Coronary artery (tissue), 2 donors: ENCODE results near the gene AFF1.
A peak's percentile ranks its signal among the peaks of the same experiment; 100 is the strongest.

ENCODE experiments used
- DNase-seq: peaks from one replicate; pipeline ENCODE4 v3.0.0-alpha.2; 2017; ENCODE audit warnings: low spot score
- H3K27ac ChIP-seq, 2 donors: fragments of 200-600 bp; sonication (generic); one replicate each; pipeline ENCODE4 v1.5.1; 2016 to 2019
- H3K4me3 ChIP-seq: fragments of 200-600 bp; sonication (generic); 2 replicates; pipeline ENCODE4 v1.5.1; 2016; ENCODE audit warnings: mild to moderate bottlenecking, moderate library complexity
- CTCF ChIP-seq: fragments of 200-600 bp; sonication (generic); IDR thresholded peaks from one replicate; pipeline ENCODE4 v1.5.1; 2019; ENCODE audit warnings: antibody characterized with exemption

Gene AFF1

GRCh38 chr4:86934771-86935565 lies at the start of gene AFF1:
AFF1 (plus strand) TSS chr4:86935011; CDS start chr4:86948534, 13,523 bp downstream.
- H3K27ac ChIP-seq, result peak within 1 kb of the TSS; percentile 91 to 98

GRCh38 chr4:86890790-86891189 lies 44.0 kb upstream of the AFF1 start:
- no peak for DNase-seq
- no peak overlapping the region for H3K4me3 ChIP-seq
- no peak for TF ChIP-seq CTCF
- H3K27ac ChIP-seq, result no peak overlapping the region

More at GRCh38 chr4:86934771-86935565, at the start of gene AFF1:
- H3K4me3 ChIP-seq, result peak within 1 kb of the TSS; percentile 98
- DNase-seq, result peak; percentile 97
- TF ChIP-seq CTCF, result peak; percentile 43

- peak within 1 kb of the TSS; percentile 48 to 59 for H3K27ac ChIP-seq
- peak within 1 kb of the TSS; percentile 84 for H3K4me3 ChIP-seq
- TF ChIP-seq CTCF, result no peak
- DNase-seq, result peak; percentile 76
Measured at GRCh38 chr4:86891762-86892635, 42.8 kb upstream of the AFF1 start, which contains the start of gene C4orf36. C4orf36 (minus strand) TSS chr4:86892422; CDS start chr4:86891520, 902 bp downstream.

- H3K27ac ChIP-seq, result peak overlapping the region; percentile 48 to 59
- TF ChIP-seq CTCF, result no peak
- no peak for DNase-seq
- H3K4me3 ChIP-seq, result peak overlapping the region; percentile 84
Measured at GRCh38 chr4:86892636-86892960, 42.2 kb upstream of the AFF1 start.

GRCh38 chr4:86893136-86893535 lies 41.7 kb upstream of the AFF1 start:
- no peak for DNase-seq
- Histone ChIP-seq H3K27ac (no peak overlapping the region), H3K4me3 (peak overlapping the region; percentile 84)
- no peak for TF ChIP-seq CTCF

GRCh38 chr4:86894455-86894854 lies 40.4 kb upstream of the AFF1 start:
- no peak for TF ChIP-seq CTCF
- no peak overlapping the region for H3K4me3 ChIP-seq
- DNase-seq, result no peak
- no peak overlapping the region for H3K27ac ChIP-seq
